MM.1S (cell line): ENCODE results near the gene TBX2.
A peak's percentile ranks its signal among the peaks of the same experiment; 100 is the strongest.

Experiments used
- DNase-seq: peaks from one replicate; pipeline ENCODE4 v3.0.0-alpha.2; 2015
- H2AFZ ChIP-seq: fragments of 300-600 bp; sonication (generic); 2 replicates; pipeline ENCODE4 v1.6.0; 2016; ENCODE audit warnings: antibody characterized with exemption, low read length
- H3F3A ChIP-seq: fragments of 300-600 bp; sonication (generic); 2 replicates; pipeline ENCODE4 v1.6.1; 2016; ENCODE audit warnings: mild to moderate bottlenecking, antibody characterized with exemption, low read length, moderate library complexity, mixed read lengths; ENCODE audit not compliant: insufficient read depth
- H3K27ac ChIP-seq: fragments of 300-600 bp; sonication (generic); 2 replicates; pipeline ENCODE4 v1.5.1; 2016; ENCODE audit warnings: mild to moderate bottlenecking, low read length
- H3K27me3 ChIP-seq: fragments of 300-600 bp; sonication (generic); replicated peaks from 2 replicates; pipeline ENCODE4 v1.6.0; 2016; ENCODE audit warnings: low read length; ENCODE audit not compliant: insufficient read depth
- H3K36me3 ChIP-seq: fragments of 300-600 bp; sonication (generic); replicated peaks from 2 replicates; pipeline ENCODE4 v1.6.1; 2016; ENCODE audit warnings: mild to moderate bottlenecking, low read length, mixed read lengths; ENCODE audit not compliant: insufficient read depth
- H3K4me1 ChIP-seq: fragments of 300-600 bp; sonication (generic); 2 replicates; pipeline ENCODE4 v1.6.1; 2016; ENCODE audit warnings: low read length, mixed read lengths
- H3K4me2 ChIP-seq: fragments of 300-600 bp; sonication (generic); 2 replicates; pipeline ENCODE4 v1.6.0; 2016; ENCODE audit warnings: low read depth, low read length
- H3K4me3 ChIP-seq: fragments of 300-600 bp; sonication (generic); 2 replicates; pipeline ENCODE4 v1.5.1; 2016; ENCODE audit warnings: low read length, mixed read lengths
- H3K79me2 ChIP-seq: fragments of 300-600 bp; sonication (generic); 2 replicates; pipeline ENCODE4 v1.6.1; 2016; ENCODE audit warnings: mixed run types, low read length, mixed read lengths
- H3K9ac ChIP-seq: fragments of 300-600 bp; sonication (generic); 2 replicates; pipeline ENCODE4 v1.6.1; 2016; ENCODE audit warnings: low read length, mixed read lengths
- H3K9me2 ChIP-seq: fragments of 300-600 bp; sonication (generic); replicated peaks from 2 replicates; pipeline ENCODE4 v1.6.1; 2016; ENCODE audit warnings: mild to moderate bottlenecking, low read length, mixed read lengths; ENCODE audit not compliant: insufficient read depth
- H3K9me3 ChIP-seq: fragments of 300-600 bp; sonication (generic); replicated peaks from 2 replicates; pipeline ENCODE4 v1.6.1; 2016; ENCODE audit warnings: mild to moderate bottlenecking, low read length, mixed read lengths; ENCODE audit not compliant: insufficient read depth
- H4K20me1 ChIP-seq: fragments of 300-600 bp; sonication (generic); 2 replicates; pipeline ENCODE4 v1.6.1; 2016; ENCODE audit warnings: mild to moderate bottlenecking, low read length, moderate library complexity, mixed read lengths; ENCODE audit not compliant: insufficient read depth
- CTCF ChIP-seq: fragments of 300-600 bp; sonication (generic); IDR thresholded peaks from 2 replicates; pipeline ENCODE4 v1.5.1; 2016; ENCODE audit warnings: antibody characterized with exemption, low read length, mixed read lengths
- EZH2 ChIP-seq: fragments of 300-600 bp; sonication (generic); optimal IDR thresholded peaks from 2 replicates; pipeline ENCODE3; 2017; ENCODE audit warnings: low read depth, mild to moderate bottlenecking, antibody characterized with exemption, low read length, mixed read lengths
- EZH2phosphoT487 ChIP-seq: fragments of 300-600 bp; sonication (generic); IDR thresholded peaks from 2 replicates; pipeline ENCODE4 v1.6.1; 2018; ENCODE audit warnings: antibody characterized with exemption, low read length

TBX2 gene

GRCh38 chr17:61410141-61411010 lies 10.7 kb downstream of the TBX2 start:
- H3K4me1 ChIP-seq, result no peaks in the 10 kb centered on the region
- H3K4me2 ChIP-seq, result peak overlapping the region; percentile 66; the same call in 1 of the 2 replicates
- H4K20me1 ChIP-seq, result no peaks in the 10 kb centered on the region
- H3K4me3 ChIP-seq, result no peak overlapping the region; the same call in 1 of the 2 replicates
- DNase-seq, result peak; percentile 59
- H3K27ac ChIP-seq, result no peak overlapping the region
- no peaks in the 10 kb centered on the region for H3K9me3 ChIP-seq
- H3K36me3 ChIP-seq, result no peaks in the 10 kb centered on the region
- H3K79me2 ChIP-seq, result no peaks in the 10 kb centered on the region
- peak overlapping the region; percentile 42; the same call in 1 of the 2 replicates for H2AFZ ChIP-seq
- TF ChIP-seq EZH2 (no peak), EZH2phosphoT487 (no peak), CTCF (peak; percentile 44)
- H3K9me2 ChIP-seq, result no peaks in the 10 kb centered on the region
- H3K27me3 ChIP-seq, result peaks cover 26% of the 10 kb centered on the region
- H3K9ac ChIP-seq, result no peak overlapping the region
- H3F3A ChIP-seq, result 0 out of 2 replicates have a peak, but pooled peaks cover 4% of the 10 kb centered on the region

DNA sequence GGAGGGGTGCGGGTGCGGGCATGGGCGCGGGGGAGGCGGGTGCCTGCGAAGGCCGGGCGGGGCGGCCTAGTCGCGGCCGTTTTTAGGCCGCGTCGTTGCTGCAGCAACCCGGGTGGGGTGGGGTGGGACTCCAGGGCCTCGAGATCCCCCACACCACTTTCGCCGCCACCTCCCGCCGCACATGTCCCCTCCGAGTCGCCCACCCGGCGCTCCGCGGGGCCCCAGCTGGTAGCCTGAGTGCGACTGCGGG lies 11.3 kb downstream of the TBX2 start:
- H3K9ac ChIP-seq, result peak overlapping the region; percentile 56; the same call in 1 of the 2 replicates
- H3K36me3 ChIP-seq, result no peaks in the 10 kb centered on the region
- H3K9me3 ChIP-seq, result no peaks in the 10 kb centered on the region
- no peaks in the 10 kb centered on the region for H3K79me2 ChIP-seq
- no peaks in the 10 kb centered on the region for H4K20me1 ChIP-seq
- peak overlapping the region; percentile 87 for H3K4me2 ChIP-seq
- TF ChIP-seq EZH2phosphoT487 (no peak), EZH2 (no peak), CTCF (no peak)
- H3K27ac ChIP-seq, result no peak overlapping the region
- no peak for DNase-seq
- H3K4me3 ChIP-seq, result peak overlapping the region; percentile 66
- peak overlapping the region; percentile 84 for H2AFZ ChIP-seq
- H3F3A ChIP-seq, result 0 out of 2 replicates have a peak, but pooled peaks cover 4% of the 10 kb centered on the region
- H3K4me1 ChIP-seq, result no peaks in the 10 kb centered on the region
- H3K9me2 ChIP-seq, result no peaks in the 10 kb centered on the region
- peaks cover 25% of the 10 kb centered on the region for H3K27me3 ChIP-seq

GRCh38 chr17:61411261-61412142 lies 11.9 kb downstream of the TBX2 start:
- H3K27ac ChIP-seq, result no peak overlapping the region

More at GRCh38 chr17:61411261-61412142, 11.9 kb downstream of the TBX2 start:
- peak overlapping the region; percentile 84 for H2AFZ ChIP-seq
- no peaks in the 10 kb centered on the region for H3K9me3 ChIP-seq
- peak overlapping the region; percentile 56; the same call in 1 of the 2 replicates for H3K9ac ChIP-seq
- peak; percentile 39 for DNase-seq
- H3K27me3 ChIP-seq, result peaks cover 20% of the 10 kb centered on the region
- TF ChIP-seq CTCF (no peak), EZH2phosphoT487 (no peak), EZH2 (no peak)
- H3K79me2 ChIP-seq, result no peaks in the 10 kb centered on the region
- 0 out of 2 replicates have a peak, but pooled peaks cover 4% of the 10 kb centered on the region for H3F3A ChIP-seq
- H3K36me3 ChIP-seq, result no peaks in the 10 kb centered on the region
- H3K9me2 ChIP-seq, result no peaks in the 10 kb centered on the region
- peak overlapping the region; percentile 87 for H3K4me2 ChIP-seq
- no peaks in the 10 kb centered on the region for H3K4me1 ChIP-seq
- no peaks in the 10 kb centered on the region for H4K20me1 ChIP-seq
- H3K4me3 ChIP-seq, result peak overlapping the region; percentile 66
